Gastroesophageal sphincter (tissue), 3 donors: ENCODE data around the gene SH2D5.

ENCODE experiments used
- EP300 ChIP-seq: sonication (generic); formaldehyde crosslinking; IDR thresholded peaks from one replicate; pipeline ENCODE4 v1.6.1; 2017; ENCODE audit warnings: antibody characterized with exemption, mild to moderate bottlenecking
- POLR2A ChIP-seq, 2 donors: fragments of 450-650 bp; IDR thresholded peaks; one replicate each; pipeline ENCODE4 v1.6.1; 2017; ENCODE audit warnings: antibody characterized with exemption in 2 of 2, mild to moderate bottlenecking in 2 of 2, moderate library complexity in 1 of 2
- TF ChIP-seq, protein P1 (sequence below), 4 experiments: fragments of 200-600 bp in 2 of 4; fragments of 450-650 bp in 2 of 4; sonication (generic) in 1 of 4; IDR thresholded peaks; one replicate each; pipeline ENCODE4 v1.5.1; 2017 to 2019; ENCODE audit warnings: antibody characterized with exemption in 4 of 4, mild to moderate bottlenecking in 2 of 4, moderate library complexity in 2 of 4

DNA sequence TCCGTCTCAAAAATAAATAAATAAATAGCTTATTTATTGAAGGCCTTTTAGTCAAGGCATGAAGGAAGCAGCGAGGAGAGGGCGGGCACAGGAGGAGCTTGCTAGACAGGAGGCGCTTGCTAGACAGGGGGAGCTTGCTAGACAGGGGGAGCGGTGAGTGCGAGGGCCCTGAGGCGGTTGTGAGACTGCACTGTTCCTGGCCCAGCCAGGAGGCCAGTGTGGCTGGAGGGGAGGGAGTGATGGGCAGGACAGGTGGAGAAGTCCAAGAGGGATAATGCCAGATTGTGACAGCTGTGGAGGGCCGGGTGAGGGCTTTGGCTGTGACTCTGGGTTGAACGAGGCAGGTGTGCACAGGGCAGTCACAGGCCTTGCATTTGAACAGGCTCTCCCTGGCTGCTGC is 32.9 kb downstream of the SH2D5 start:
- no peak for TF ChIP-seq POLR2A (IDR thresholded peaks at IDR 0.05)
- TF ChIP-seq, protein P1, sequence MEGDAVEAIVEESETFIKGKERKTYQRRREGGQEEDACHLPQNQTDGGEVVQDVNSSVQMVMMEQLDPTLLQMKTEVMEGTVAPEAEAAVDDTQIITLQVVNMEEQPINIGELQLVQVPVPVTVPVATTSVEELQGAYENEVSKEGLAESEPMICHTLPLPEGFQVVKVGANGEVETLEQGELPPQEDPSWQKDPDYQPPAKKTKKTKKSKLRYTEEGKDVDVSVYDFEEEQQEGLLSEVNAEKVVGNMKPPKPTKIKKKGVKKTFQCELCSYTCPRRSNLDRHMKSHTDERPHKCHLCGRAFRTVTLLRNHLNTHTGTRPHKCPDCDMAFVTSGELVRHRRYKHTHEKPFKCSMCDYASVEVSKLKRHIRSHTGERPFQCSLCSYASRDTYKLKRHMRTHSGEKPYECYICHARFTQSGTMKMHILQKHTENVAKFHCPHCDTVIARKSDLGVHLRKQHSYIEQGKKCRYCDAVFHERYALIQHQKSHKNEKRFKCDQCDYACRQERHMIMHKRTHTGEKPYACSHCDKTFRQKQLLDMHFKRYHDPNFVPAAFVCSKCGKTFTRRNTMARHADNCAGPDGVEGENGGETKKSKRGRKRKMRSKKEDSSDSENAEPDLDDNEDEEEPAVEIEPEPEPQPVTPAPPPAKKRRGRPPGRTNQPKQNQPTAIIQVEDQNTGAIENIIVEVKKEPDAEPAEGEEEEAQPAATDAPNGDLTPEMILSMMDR (IDR thresholded peaks at IDR 0.05), result no peak
- no peak for TF ChIP-seq EP300
